GM12874 (cell line): ENCODE data around the gene CHRD.
A peak's percentile ranks its signal among the peaks of the same experiment; 100 is the strongest.

Experiments used
- CTCF ChIP-seq: IDR thresholded peaks from 2 replicates; pipeline ENCODE4 v1.5.1; 2011; ENCODE audit warnings: low read depth, mild to moderate bottlenecking, control low read depth, low read length, moderate library complexity; ENCODE audit not compliant: insufficient read depth

Gene CHRD

GRCh38 chr3:184366619-184367289, 13.1 kb upstream of the CHRD start:
- no peak for TF ChIP-seq CTCF

GRCh38 chr3:184368116-184368515, 11.7 kb upstream of the CHRD start:
- no peak for TF ChIP-seq CTCF

GRCh38 chr3:184368586-184369183, 11.2 kb upstream of the CHRD start:
- no peak for TF ChIP-seq CTCF

- peak; percentile 89 for TF ChIP-seq CTCF
These were observed 8.3 kb upstream of the CHRD start for GRCh38 chr3:184371570-184372018.

- TF ChIP-seq CTCF, result no peak
These were observed 7.5 kb upstream of the CHRD start for GRCh38 chr3:184372296-184372821.

GRCh38 chr3:184372911-184373310, 6.9 kb upstream of the CHRD start:
- TF ChIP-seq CTCF, result no peak

GRCh38 chr3:184373422-184373821, 6.4 kb upstream of the CHRD start:
- TF ChIP-seq CTCF, result no peak
